A673 (cell line): ENCODE results near the gene FILIP1.

Source experiments
- CTCF ChIP-seq: fragments of 300-800, 200-600 bp; sonication (generic); conservative IDR thresholded peaks from 2 replicates; pipeline ENCODE4 v1.5.1; 2017; ENCODE audit warnings: low read depth, mild to moderate bottlenecking, antibody characterized with exemption, low read length, moderate library complexity, mixed read lengths
- EZH2 ChIP-seq: fragments of 200-600 bp; sonication (generic); IDR thresholded peaks from 2 replicates; pipeline ENCODE4 v1.6.1; 2017; ENCODE audit warnings: borderline replicate concordance, low read depth, mild to moderate bottlenecking, mixed read lengths, antibody characterized with exemption, low read length; ENCODE audit not compliant: poor library complexity, severe bottlenecking

GRCh38 chr6:75257343-75258087, 236.1 kb downstream of the FILIP1 start:
- no peak for TF ChIP-seq CTCF
- TF ChIP-seq EZH2, result no peak
